Fibroblast of lung (primary cell): ENCODE results near the gene LHFPL2. TPM values are rescaled to one million over a fixed set of nuclear protein-coding genes. Genes with fewer than 3 reads are reported as not detected.

ENCODE experiments used
- DNase-seq, 2 donors: peaks; one replicate each; pipeline versions ENCODE4 v3.0.0 to v3.0.0-alpha.2; 2010; ENCODE audit warnings: low read depth in 2 of 2
- H2AFZ ChIP-seq: 2 replicates; pipeline ENCODE4 v1.5.1; 2012; ENCODE audit warnings: low read length, control low read depth, inconsistent platforms
- H3K27ac ChIP-seq: 2 replicates; pipeline ENCODE4 v1.5.1; 2011; ENCODE audit warnings: low read length, control low read depth; ENCODE audit not compliant: insufficient read depth
- H3K27me3 ChIP-seq: 2 replicates; pipeline ENCODE4 v1.5.1; 2011; ENCODE audit warnings: mild to moderate bottlenecking, low read length; ENCODE audit not compliant: control insufficient read depth, insufficient read depth
- H3K36me3 ChIP-seq: 2 replicates; pipeline ENCODE4 v1.5.1; 2011; ENCODE audit warnings: low read length; ENCODE audit not compliant: control insufficient read depth, insufficient read depth
- H3K4me1 ChIP-seq: 2 replicates; pipeline ENCODE4 v1.5.1; 2011; ENCODE audit warnings: low read length; ENCODE audit not compliant: control insufficient read depth, insufficient read depth; ENCODE audit errors: extremely low read depth
- H3K4me2 ChIP-seq: 2 replicates; pipeline ENCODE4 v1.5.1; 2011; ENCODE audit warnings: low read length, control low read depth; ENCODE audit not compliant: insufficient read depth; ENCODE audit errors: extremely low read depth
- H3K4me3 ChIP-seq, 4 experiments: fragments of 200-600 bp in 1 of 4; sonication (generic) in 1 of 4; replicated peaks in 1 of 4; 2 replicates each; pipeline ENCODE4 v1.5.1; 2011 to 2016; ENCODE audit warnings: low read length in 4 of 4, low read depth in 3 of 4, mild to moderate bottlenecking in 3 of 4, control low read depth in 2 of 4, inconsistent platforms in 1 of 4, mixed read lengths in 1 of 4; ENCODE audit not compliant: insufficient read depth in 1 of 4; ENCODE audit errors: control extremely low read depth in 1 of 4
- H3K79me2 ChIP-seq: 2 replicates; pipeline ENCODE4 v1.5.1; 2012; ENCODE audit warnings: mild to moderate bottlenecking, low read length, inconsistent platforms; ENCODE audit not compliant: control insufficient read depth, insufficient read depth
- H3K9ac ChIP-seq: 2 replicates; pipeline ENCODE4 v1.5.1; 2011; ENCODE audit warnings: mild to moderate bottlenecking, low read length, control low read depth; ENCODE audit not compliant: insufficient read depth
- H3K9me3 ChIP-seq: 2 replicates; pipeline ENCODE4 v1.5.1; 2012; ENCODE audit warnings: low read depth, low read length; ENCODE audit not compliant: control insufficient read depth, insufficient read depth
- H4K20me1 ChIP-seq: 2 replicates; pipeline ENCODE4 v1.5.1; 2011; ENCODE audit warnings: low read length; ENCODE audit not compliant: control insufficient read depth, insufficient read depth; ENCODE audit errors: extremely low read depth
- CTCF ChIP-seq, 2 donors: IDR thresholded peaks in 1 of 2; conservative IDR thresholded peaks in 1 of 2; 1 replicate in 1 of 2; 2 replicates in 1 of 2; pipeline ENCODE4 v1.5.1; 2011 to 2012; ENCODE audit warnings: low read length in 2 of 2, control low read depth in 1 of 2, inconsistent platforms in 1 of 2, low read depth in 1 of 2, mild to moderate bottlenecking in 1 of 2
- EZH2 ChIP-seq: IDR thresholded peaks from 2 replicates; pipeline ENCODE4 v1.5.1; 2012; ENCODE audit warnings: low read length, control low read depth, mild to moderate bottlenecking; ENCODE audit errors: missing control alignments
- polyA plus RNA-seq, 2 donors: library from polyadenylated mRNA; depleted of rRNA in 1 of 2; stranded (reverse) in 1 of 2; unstranded in 1 of 2; fragments of >200 nt; gene quantifications; 2 replicates each; pipeline ENCODE4 v1.2.1, GENCODE V29; 2011 to 2012; ENCODE audit warnings: missing spikeins in 1 of 2
- total RNA-seq: library from RNA; depleted of rRNA; stranded (reverse); fragments of >200 nt; gene quantifications from 2 replicates; pipeline ENCODE4 v1.2.1, GENCODE V29; 2014

LHFPL2 gene
- total and polyA plus RNA-seq, 2 donors (not counting 1 experiment from before 2014, with no cell fraction given): 13.7 to 51.4 TPM

GRCh38 chr5:78642701-78643100, 5.9 kb downstream of the LHFPL2 start:
- H3K27ac ChIP-seq: no peak overlapping the region
- no peaks in the 10 kb centered on the region for H4K20me1 ChIP-seq
- peaks cover 40% of the 10 kb centered on the region for H3K79me2 ChIP-seq

GRCh38 chr5:78640662-78641474, 7.7 kb downstream of the LHFPL2 start:
- H3K4me1 ChIP-seq: peaks cover 8% of the 10 kb centered on the region
- no peaks in the 10 kb centered on the region for H3K27me3 ChIP-seq
- peak in 1 of 2 donors; percentile 70 for DNase-seq
- TF ChIP-seq CTCF (conservative IDR thresholded peaks at IDR 0.05 in 1 of 2, IDR thresholded peaks at IDR 0.05 in 1 of 2; ENCODE audit: low read depth in 1 of 2, low read length in 2 of 2) (no peak), EZH2 (no peak)
- peaks cover 2% of the 10 kb centered on the region for H3K36me3 ChIP-seq
- H3K9me3 ChIP-seq: no peaks in the 10 kb centered on the region
- no peak overlapping the region for H3K9ac ChIP-seq
- no peaks in the 10 kb centered on the region for H4K20me1 ChIP-seq
- H2AFZ ChIP-seq: no peak overlapping the region
- no peak overlapping the region for H3K27ac ChIP-seq
- H3K79me2 ChIP-seq: peaks cover 37% of the 10 kb centered on the region
- no peak overlapping the region for H3K4me2 ChIP-seq
- no peak overlapping the region for H3K4me3 ChIP-seq

More at GRCh38 chr5:78642701-78643100, 5.9 kb downstream of the LHFPL2 start:
- Histone ChIP-seq H3K27me3 (no peaks in the 10 kb centered on the region), H3K36me3 (peaks cover 2% of the 10 kb centered on the region), H2AFZ (no peak overlapping the region), H3K9ac (no peak overlapping the region), H3K4me1 (peaks cover 13% of the 10 kb centered on the region), H3K9me3 (no peaks in the 10 kb centered on the region), H3K4me2 (no peak overlapping the region), H3K4me3 (no peak overlapping the region)
- DNase-seq: no peak
- TF ChIP-seq CTCF (conservative IDR thresholded peaks at IDR 0.05 in 1 of 2, IDR thresholded peaks at IDR 0.05 in 1 of 2; ENCODE audit: low read depth in 1 of 2, low read length in 2 of 2): no peak
- no peak for TF ChIP-seq EZH2

- H3K4me2 ChIP-seq: no peak overlapping the region
- TF ChIP-seq CTCF (conservative IDR thresholded peaks at IDR 0.05 in 1 of 2, IDR thresholded peaks at IDR 0.05 in 1 of 2; ENCODE audit: low read depth in 1 of 2, low read length in 2 of 2) (no peak), EZH2 (no peak)
- no peak for DNase-seq
These were observed 8.8 kb downstream of the LHFPL2 start for GRCh38 chr5:78639791-78640190.

More at GRCh38 chr5:78639791-78640190, 8.8 kb downstream of the LHFPL2 start:
- Histone ChIP-seq H4K20me1 (no peaks in the 10 kb centered on the region), H3K9me3 (no peaks in the 10 kb centered on the region), H3K4me1 (peaks cover 13% of the 10 kb centered on the region), H3K27me3 (no peaks in the 10 kb centered on the region), H3K79me2 (peaks cover 38% of the 10 kb centered on the region), H3K4me3 (no peak overlapping the region), H3K27ac (no peak overlapping the region), H2AFZ (no peak overlapping the region), H3K36me3 (peaks cover 2% of the 10 kb centered on the region), H3K9ac (no peak overlapping the region)
